GM21447 (cell line): Measurements from ENCODE around the gene GJB1.
"Not testable (repeated sequence)": the region's sequence is repeated elsewhere in the genome, so short reads cannot be mapped to it uniquely, and the experiment has no call there.

Experiments
- ATAC-seq: cut with Tn5 transposase; IDR thresholded peaks from one replicate; pipeline ENCODE4 v1.9.1; 2021; ENCODE audit not compliant: unreplicated experiment

GJB1 gene

DNA sequence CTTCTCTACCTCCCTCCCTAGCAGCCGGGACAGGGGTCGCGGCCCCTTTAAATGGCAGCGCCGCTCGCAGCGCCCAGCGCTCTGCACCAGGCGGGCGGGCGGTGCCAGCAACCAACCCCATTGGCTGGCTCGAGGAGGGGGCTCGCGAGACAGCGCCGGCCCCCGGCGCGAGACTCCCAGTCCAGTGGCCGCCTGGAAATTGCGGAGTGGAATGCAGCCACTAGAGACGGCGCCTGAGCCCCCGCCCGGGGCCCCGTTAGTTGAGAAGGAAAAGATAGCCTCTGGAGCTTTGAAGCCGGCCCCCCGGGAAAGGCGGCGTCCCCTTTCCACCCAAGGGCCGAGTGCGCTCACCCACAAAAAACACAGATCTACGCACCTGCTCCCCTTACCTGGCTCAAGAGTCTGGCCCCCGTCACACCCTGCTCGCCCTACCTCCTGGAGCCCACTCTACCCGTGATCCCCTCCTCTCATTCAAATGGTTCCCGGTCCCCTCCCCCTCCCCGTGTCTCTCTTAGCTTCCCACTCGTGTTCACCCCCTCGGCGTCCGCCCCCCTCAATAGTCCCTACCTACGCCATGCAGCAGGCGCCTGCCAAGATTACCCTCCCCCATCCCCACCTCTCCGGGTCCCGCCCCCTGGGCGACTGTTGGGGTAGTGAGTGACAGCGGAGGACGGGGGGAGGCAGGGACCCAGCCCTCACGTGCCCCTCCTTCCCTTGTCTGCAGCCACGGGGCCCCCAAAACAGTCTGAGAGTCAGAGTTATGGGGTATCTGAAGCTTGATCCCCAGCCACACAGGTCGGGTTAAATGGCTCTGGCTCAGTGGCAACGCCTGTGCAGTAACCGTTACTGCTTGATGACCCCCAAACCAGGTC, 31.3 kb downstream of the GJB1 start, which contains the start of gene ZMYM3:
Gene ZMYM3 (minus strand): TSS at position 49 of the 872 bp plus-strand sequence. CDS start 885 bp downstream, outside the sequence.
- ATAC-seq: peak; percentile 73

DNA sequence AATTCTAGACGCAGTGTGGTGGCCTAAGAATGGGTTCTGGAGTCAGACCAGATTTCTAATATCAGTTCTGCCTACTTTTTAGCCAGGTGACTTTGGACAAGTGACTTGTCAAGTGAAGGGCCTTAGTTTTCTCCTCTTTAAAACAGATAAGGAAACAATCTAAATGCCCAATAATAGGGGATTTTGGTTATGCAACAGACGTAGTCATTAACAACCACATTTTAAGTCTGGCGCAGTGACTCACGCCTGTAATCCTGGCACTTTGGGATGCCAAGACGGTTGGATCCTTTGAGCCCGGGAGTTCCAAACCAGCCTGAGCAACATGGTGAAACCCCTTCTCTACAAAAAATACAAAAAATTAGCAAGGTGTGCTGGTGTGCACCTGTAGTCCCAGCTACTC, 33.0 kb downstream of the GJB1 start:
- no peak for ATAC-seq

- ATAC-seq: no peak
Measured at GRCh38 chrX:71256856-71257255, 33.8 kb downstream of the GJB1 start.

- not testable (repeated sequence) for ATAC-seq
Measured at GRCh38 chrX:71268624-71269023, 45.6 kb downstream of the GJB1 start.

- ATAC-seq: no peak
Measured at GRCh38 chrX:71269801-71270395, 46.9 kb downstream of the GJB1 start.

DNA sequence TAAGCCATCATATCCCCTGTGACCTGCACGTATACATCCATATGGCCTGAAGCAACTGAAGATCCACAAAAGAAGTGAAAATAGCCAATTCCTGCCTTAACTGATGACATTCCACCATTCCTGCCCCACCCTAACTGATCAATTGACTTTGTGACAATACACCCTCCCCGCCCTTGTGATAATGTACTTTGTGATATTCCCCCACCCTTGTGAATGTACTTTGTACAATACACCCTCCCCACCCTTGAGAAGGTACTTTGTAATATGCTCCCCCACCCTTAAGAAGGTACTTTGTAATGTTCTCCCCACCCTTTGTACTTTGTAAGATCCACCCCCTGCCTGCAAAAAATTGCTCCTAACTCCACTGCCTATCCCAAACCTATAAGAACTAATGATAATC, 49.3 kb downstream of the GJB1 start:
- ATAC-seq: not testable (repeated sequence)
